Vagina (tissue), 2 donors: ENCODE data around the gene RPS6KA2.
"Not testable (repeated sequence)": the region's sequence is repeated elsewhere in the genome, so short reads cannot be mapped to it uniquely, and the experiment has no call there.

Source experiments
- POLR2A ChIP-seq, 2 donors: fragments of 450-650 bp; IDR thresholded peaks; one replicate each; pipeline ENCODE4 v1.6.1; 2017; ENCODE audit warnings: antibody characterized with exemption in 2 of 2, mild to moderate bottlenecking in 2 of 2, moderate library complexity in 2 of 2
- TF ChIP-seq, protein P1 (sequence below), 3 experiments: fragments of 450-650 bp in 2 of 3; fragments of 200-600 bp in 1 of 3; sonication (generic) in 1 of 3; IDR thresholded peaks; one replicate each; pipeline ENCODE4 v1.5.1; 2017 to 2019; ENCODE audit warnings: antibody characterized with exemption in 3 of 3, mild to moderate bottlenecking in 2 of 3, moderate library complexity in 2 of 3

DNA sequence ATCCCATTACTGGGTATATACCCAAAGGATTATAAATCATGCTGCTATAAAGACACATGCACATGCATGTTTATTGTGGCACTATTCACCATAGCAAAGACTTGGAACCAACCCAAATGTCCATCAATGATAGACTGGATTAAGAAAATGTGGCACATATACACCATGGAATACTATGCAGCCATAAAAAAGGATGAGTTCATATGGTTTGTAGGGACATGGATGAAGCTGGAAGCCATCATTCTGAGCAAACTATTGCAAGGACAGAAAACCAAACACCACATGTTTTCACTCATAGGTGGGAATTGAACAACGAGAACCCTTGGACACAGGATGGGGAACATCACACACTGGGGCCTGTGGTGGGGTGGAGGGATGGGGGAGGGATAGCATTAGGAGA, 98.0 kb downstream of the RPS6KA2 start:
- TF ChIP-seq POLR2A (IDR thresholded peaks at IDR 0.05), result not testable (repeated sequence)
- TF ChIP-seq, protein P1, sequence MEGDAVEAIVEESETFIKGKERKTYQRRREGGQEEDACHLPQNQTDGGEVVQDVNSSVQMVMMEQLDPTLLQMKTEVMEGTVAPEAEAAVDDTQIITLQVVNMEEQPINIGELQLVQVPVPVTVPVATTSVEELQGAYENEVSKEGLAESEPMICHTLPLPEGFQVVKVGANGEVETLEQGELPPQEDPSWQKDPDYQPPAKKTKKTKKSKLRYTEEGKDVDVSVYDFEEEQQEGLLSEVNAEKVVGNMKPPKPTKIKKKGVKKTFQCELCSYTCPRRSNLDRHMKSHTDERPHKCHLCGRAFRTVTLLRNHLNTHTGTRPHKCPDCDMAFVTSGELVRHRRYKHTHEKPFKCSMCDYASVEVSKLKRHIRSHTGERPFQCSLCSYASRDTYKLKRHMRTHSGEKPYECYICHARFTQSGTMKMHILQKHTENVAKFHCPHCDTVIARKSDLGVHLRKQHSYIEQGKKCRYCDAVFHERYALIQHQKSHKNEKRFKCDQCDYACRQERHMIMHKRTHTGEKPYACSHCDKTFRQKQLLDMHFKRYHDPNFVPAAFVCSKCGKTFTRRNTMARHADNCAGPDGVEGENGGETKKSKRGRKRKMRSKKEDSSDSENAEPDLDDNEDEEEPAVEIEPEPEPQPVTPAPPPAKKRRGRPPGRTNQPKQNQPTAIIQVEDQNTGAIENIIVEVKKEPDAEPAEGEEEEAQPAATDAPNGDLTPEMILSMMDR (IDR thresholded peaks at IDR 0.05), result not testable (repeated sequence)
